GM23338 (cell line): ENCODE results near the gene LZIC. TPM values are rescaled to one million over a fixed set of nuclear protein-coding genes. Genes with fewer than 3 reads are reported as not detected.

Source experiments
- ATAC-seq: fragments of 200-7000 bp; cut with Tn5 transposase; 3 replicates; pipeline ENCODE4 v1.9.1; 2020
- DNase-seq: peaks from one replicate; pipeline ENCODE4 v3.0.0-alpha.2; 2015; ENCODE audit warnings: low spot score
- H2AFZ ChIP-seq: fragments of 200-600 bp; sonication (generic); 2 replicates; pipeline ENCODE4 v1.8.0; 2016; ENCODE audit warnings: antibody characterized with exemption, mild to moderate bottlenecking, moderate library complexity
- H3F3A ChIP-seq: fragments of 200-600 bp; sonication (generic); replicated peaks from 2 replicates; pipeline ENCODE4 v1.8.0; 2017; ENCODE audit warnings: antibody characterized with exemption, mixed run types, low read depth
- H3K27ac ChIP-seq: fragments of 200-600 bp; sonication (generic); 2 replicates; pipeline ENCODE4 v1.6.1; 2016; ENCODE audit warnings: low read depth
- H3K27me3 ChIP-seq: fragments of 200-600 bp; sonication (generic); 2 replicates; pipeline ENCODE4 v1.8.0; 2016; ENCODE audit warnings: mild to moderate bottlenecking, mixed run types, moderate library complexity; ENCODE audit not compliant: insufficient read depth
- H3K36me3 ChIP-seq: fragments of 200-600 bp; sonication (generic); 2 replicates; pipeline ENCODE4 v1.8.0; 2016; ENCODE audit warnings: mild to moderate bottlenecking; ENCODE audit not compliant: insufficient read depth
- H3K4me1 ChIP-seq: fragments of 200-600 bp; sonication (generic); 2 replicates; pipeline ENCODE4 v1.8.0; 2016; ENCODE audit warnings: mild to moderate bottlenecking, moderate library complexity; ENCODE audit not compliant: insufficient read depth
- H3K4me2 ChIP-seq: fragments of 200-600 bp; sonication (generic); 2 replicates; pipeline ENCODE4 v1.7.1; 2017; ENCODE audit warnings: mixed run types
- H3K4me3 ChIP-seq: fragments of 200-600 bp; sonication (generic); 2 replicates; pipeline ENCODE4 v1.6.1; 2016; ENCODE audit warnings: mixed run types
- H3K79me2 ChIP-seq: fragments of 200-600 bp; sonication (generic); replicated peaks from 2 replicates; pipeline ENCODE4 v1.8.0; 2017; ENCODE audit warnings: mild to moderate bottlenecking; ENCODE audit not compliant: insufficient read depth
- H3K9me2 ChIP-seq: fragments of 200-600 bp; sonication (generic); 2 replicates; pipeline ENCODE4 v1.8.0; 2017; ENCODE audit not compliant: insufficient read depth
- H4K20me1 ChIP-seq: fragments of 200-600 bp; sonication (generic); replicated peaks from 2 replicates; pipeline ENCODE4 v1.8.0; 2017; ENCODE audit warnings: mild to moderate bottlenecking; ENCODE audit not compliant: insufficient read depth
- H3K27ac Mint-ChIP-seq: 2 replicates; pipeline ENCODE4 v1.8.0; 2020; ENCODE audit warnings: inconsistent platforms, mild to moderate bottlenecking, moderate library complexity, mixed read lengths
- H3K27me3 Mint-ChIP-seq: 3 replicates; pipeline ENCODE4 v1.8.0; 2022; ENCODE audit warnings: low read depth, mild to moderate bottlenecking, moderate library complexity, mixed read lengths, inconsistent platforms; ENCODE audit not compliant: insufficient read depth, poor library complexity
- H3K36me3 Mint-ChIP-seq: 3 replicates; pipeline ENCODE4 v1.8.0; 2021; ENCODE audit warnings: low read depth, mild to moderate bottlenecking, inconsistent platforms, moderate library complexity, mixed read lengths
- H3K4me1 Mint-ChIP-seq: 3 replicates; pipeline ENCODE4 v1.8.0; 2020; ENCODE audit warnings: mild to moderate bottlenecking, inconsistent platforms, mixed read lengths
- H3K4me3 Mint-ChIP-seq: 3 replicates; pipeline ENCODE4 v1.8.0; 2021; ENCODE audit warnings: moderate library complexity, mild to moderate bottlenecking, inconsistent platforms, mixed read lengths
- H3K9me3 Mint-ChIP-seq: 3 replicates; pipeline ENCODE4 v1.8.0; 2020; ENCODE audit warnings: moderate library complexity, mild to moderate bottlenecking, inconsistent platforms, mixed read lengths
- CREB1 ChIP-seq: fragments of 250-450 bp; sonication (Bioruptor Pico); IDR thresholded peaks from 2 replicates; pipeline ENCODE4 v1.5.0; 2020; ENCODE audit warnings: low read depth, mild to moderate bottlenecking, moderate library complexity
- CTCF ChIP-seq, 2 experiments: fragments of 200-600 bp in 1 of 2; sonication (generic) in 1 of 2; conservative IDR thresholded peaks; 2 replicates each; pipeline versions ENCODE4 v1.5.1 to v1.6.1; 2016 to 2017; ENCODE audit warnings: antibody characterized with exemption in 2 of 2, low read depth in 2 of 2, mild to moderate bottlenecking in 2 of 2, moderate library complexity in 1 of 2
- ETS1 ChIP-seq: IDR thresholded peaks from 2 replicates; pipeline ENCODE4 v1.6.1; 2016; ENCODE audit warnings: antibody characterized with exemption
- EZH2 ChIP-seq: fragments of 200-600 bp; sonication (generic); IDR thresholded peaks from one replicate; pipeline ENCODE4 v1.8.0; 2017; ENCODE audit warnings: antibody characterized with exemption, mild to moderate bottlenecking, low read depth; ENCODE audit not compliant: unreplicated experiment
- EZH2phosphoT487 ChIP-seq: fragments of 200-600 bp; sonication (generic); IDR thresholded peaks from one replicate; pipeline ENCODE4 v1.8.1; 2018; ENCODE audit warnings: antibody characterized with exemption; ENCODE audit not compliant: unreplicated experiment
- POLR2AphosphoS5 ChIP-seq: IDR thresholded peaks from 2 replicates; pipeline ENCODE4 v1.6.1; 2016; ENCODE audit warnings: antibody characterized with exemption, low read depth
- REST ChIP-seq: IDR thresholded peaks from one replicate; pipeline ENCODE4 v1.6.1; 2018; ENCODE audit warnings: antibody characterized with exemption; ENCODE audit not compliant: unreplicated experiment
- ZNF114 ChIP-seq: fragments of 250-450 bp; sonication (Bioruptor Pico); IDR thresholded peaks from 2 replicates; pipeline ENCODE4 v1.5.0; 2020; ENCODE audit warnings: mild to moderate bottlenecking, moderate library complexity
- ZNF331 ChIP-seq: fragments of 250-450 bp; sonication (Bioruptor Pico); IDR thresholded peaks from 2 replicates; pipeline ENCODE4 v1.5.0; 2020; ENCODE audit warnings: low read depth, mild to moderate bottlenecking, moderate library complexity
- polyA plus RNA-seq: library from polyadenylated mRNA; unstranded; fragments of >200 nt; fragmentation: Nextera tagmentation; extraction: Ambion mirVana; gene quantifications from 2 replicates; pipeline ENCODE4 v1.2.1, GENCODE V29; 2016
- total RNA-seq: library from RNA; depleted of rRNA; stranded (reverse); fragments of >200 nt; shearing (Covaris generic); gene quantifications from 2 replicates; pipeline ENCODE4 v1.2.3, GENCODE V29; 2014

The LZIC gene
- total and polyA plus RNA-seq, 2 experiments from 2014 or later: 19.4 to 23.5 TPM

- DNase-seq (peak; percentile 99), ATAC-seq (peak; percentile 95)
- Mint-ChIP-seq H3K4me1 (peaks cover 29% of the 10 kb centered on the region), H3K27ac (peak overlapping the region; percentile 99), H3K4me3 (peak overlapping the region; percentile 96), H3K36me3 (no peaks in the 10 kb centered on the region; the same call in 2 of the 3 replicates), H3K9me3 (no peaks in the 10 kb centered on the region), H3K27me3 (peaks cover 14% of the 10 kb centered on the region)
- Histone ChIP-seq H3K4me2 (peak overlapping the region; percentile 74), H3K79me2 (peaks cover 24% of the 10 kb centered on the region), H3K4me3 (peak overlapping the region; percentile 64), H3K36me3 (no peaks in the 10 kb centered on the region), H2AFZ (peak overlapping the region; percentile 57; the same call in 1 of the 2 replicates), H3K27ac (peak overlapping the region; percentile 96), H3K27me3 (no peaks in the 10 kb centered on the region), H3F3A (peaks cover 7% of the 10 kb centered on the region), H3K4me1 (peaks cover 22% of the 10 kb centered on the region), H3K9me2 (no peaks in the 10 kb centered on the region; the same call in 1 of the 2 replicates), H4K20me1 (no peaks in the 10 kb centered on the region)
- TF ChIP-seq POLR2AphosphoS5 (peak; percentile 68), EZH2phosphoT487 (no peak)
These were observed 32.6 kb downstream of the LZIC start for GRCh38 chr1:9910423-9911178.

GRCh38 chr1:9910076-9910422 lies 33.1 kb downstream of the LZIC start, which contains the start of gene CTNNBIP1:
Gene CTNNBIP1 (minus strand): TSS chr1:9910269. CDS start chr1:9872064, 38,205 bp downstream.
- Histone ChIP-seq H3K9me2 (no peaks in the 10 kb centered on the region; the same call in 1 of the 2 replicates), H4K20me1 (0 out of 2 replicates have a peak, but pooled peaks cover 1% of the 10 kb centered on the region), H3K79me2 (peaks cover 28% of the 10 kb centered on the region), H3K36me3 (no peaks in the 10 kb centered on the region), H3K4me1 (peaks cover 22% of the 10 kb centered on the region), H2AFZ (peak within 1 kb of the TSS; percentile 81; the same call in 1 of the 2 replicates), H3K4me2 (peak within 1 kb of the TSS; percentile 82), H3K4me3 (peak within 1 kb of the TSS; percentile 80), H3F3A (peaks cover 7% of the 10 kb centered on the region), H3K27me3 (no peaks in the 10 kb centered on the region), H3K27ac (peak within 1 kb of the TSS; percentile 96)
- no peak for TF ChIP-seq ZNF331 (CRISPR knock-in tag)
- H3K27me3 Mint-ChIP-seq: peaks cover 14% of the 10 kb centered on the region
- peaks cover 32% of the 10 kb centered on the region for H3K4me1 Mint-ChIP-seq
- ATAC-seq: peak; percentile 49
- peak within 1 kb of the TSS; percentile 99 for H3K27ac Mint-ChIP-seq
- H3K36me3 Mint-ChIP-seq: no peaks in the 10 kb centered on the region; the same call in 2 of the 3 replicates
- peak within 1 kb of the TSS; percentile 96 for H3K4me3 Mint-ChIP-seq
- DNase-seq: no peak
- H3K9me3 Mint-ChIP-seq: no peaks in the 10 kb centered on the region

- peaks cover 7% of the 10 kb centered on the region; the same call in 1 of the 2 replicates for H4K20me1 ChIP-seq
- Mint-ChIP-seq H3K9me3 (no peaks in the 10 kb centered on the region), H3K4me1 (peaks cover 34% of the 10 kb centered on the region), H3K36me3 (no peaks in the 10 kb centered on the region; the same call in 2 of the 3 replicates), H3K27me3 (peaks cover 14% of the 10 kb centered on the region), H3K4me3 (peak overlapping the region; percentile 87), H3K27ac (peak overlapping the region; percentile 80)
- peaks cover 35% of the 10 kb centered on the region for H3K79me2 ChIP-seq
- peaks cover 22% of the 10 kb centered on the region for H3K4me1 ChIP-seq
- H3K9me2 ChIP-seq: no peaks in the 10 kb centered on the region; the same call in 1 of the 2 replicates
- no peaks in the 10 kb centered on the region for H3K36me3 ChIP-seq
- ATAC-seq (peak; percentile 1; the same call in 2 of the 3 replicates), DNase-seq (peak; percentile 52)
- no peaks in the 10 kb centered on the region for H3K27me3 ChIP-seq
- H3K4me2 ChIP-seq: peak overlapping the region; percentile 82
- H3F3A ChIP-seq: peaks cover 7% of the 10 kb centered on the region
- peak overlapping the region; percentile 80 for H3K4me3 ChIP-seq
- peak overlapping the region; percentile 18; the same call in 1 of the 2 replicates for H3K27ac ChIP-seq
- peak overlapping the region; percentile 81; the same call in 1 of the 2 replicates for H2AFZ ChIP-seq
- TF ChIP-seq ZNF331 (CRISPR knock-in tag) (no peak), CTCF (conservative IDR thresholded peaks at IDR 0.05; ENCODE audit: low read depth in 2 of 2) (no peak), REST (no peak), ZNF114 (no peak), POLR2AphosphoS5 (no peak), EZH2 (no peak), CREB1 (CRISPR knock-in tag) (no peak), ETS1 (no peak), EZH2phosphoT487 (no peak)
These were observed 33.8 kb downstream of the LZIC start for GRCh38 chr1:9909234-9910046.
